ENCODE results near the gene TMEM97. TPM values are rescaled to one million over a fixed set of nuclear protein-coding genes. Genes with fewer than 3 reads are reported as not detected.

Gene TMEM97
- total RNA-seq, 2 experiments from 2014 or later: 2.6 to 3.7 TPM

DNA sequence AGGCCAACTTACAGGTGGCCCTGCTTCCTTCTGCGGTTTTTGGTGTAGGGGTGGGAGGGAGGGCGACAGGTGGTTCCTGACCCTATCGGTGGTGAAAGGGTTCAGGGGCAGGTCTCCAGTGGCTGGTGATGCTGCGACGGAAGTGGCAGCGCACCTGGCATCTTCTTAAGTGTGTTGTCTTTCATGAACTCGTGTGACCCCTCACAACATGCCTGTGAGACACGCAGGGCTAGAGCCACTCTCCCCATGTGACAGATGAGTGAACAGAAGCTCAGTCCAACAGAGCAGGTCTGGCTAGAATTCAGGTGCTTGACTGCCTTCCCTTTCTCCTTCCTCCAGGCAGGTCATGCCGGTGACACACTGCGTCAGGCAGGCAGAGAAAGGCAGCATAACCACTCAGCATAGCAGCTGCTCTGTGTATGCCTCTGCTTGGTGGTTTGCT, 24.5 kb downstream of the TMEM97 start:
- peaks cover 77% of the 10 kb centered on the region for H3K36me3 Mint-ChIP-seq (ENCODE audit: low read depth)

DNA sequence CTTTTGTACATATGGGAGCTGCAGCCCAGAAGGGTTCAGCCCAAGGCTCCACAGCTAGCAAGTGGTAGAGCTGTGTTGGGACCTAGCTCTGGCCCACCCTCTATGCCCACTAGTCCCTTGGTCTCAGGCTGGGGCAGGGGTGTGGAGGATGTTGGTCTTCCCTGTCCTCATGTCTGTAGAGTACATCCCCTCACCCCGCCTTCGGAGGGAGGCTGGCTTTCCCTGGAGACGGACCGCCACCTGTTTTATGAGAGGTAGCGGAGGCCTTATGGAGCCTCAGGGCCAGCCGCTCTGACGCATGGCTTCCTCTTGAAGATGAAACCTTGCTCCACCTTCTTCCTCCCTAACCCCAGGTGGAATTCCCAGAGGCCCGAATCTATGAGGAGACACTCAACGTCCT, 25.0 kb downstream of the TMEM97 start:
- intact Hi-C loops (cut with DNase I, micrococcal nuclease): no loop called here
- ChIA-PET POLR2A (interaction anchor here (0.6 to 0.8 kb wide), 2 partner anchors 14 kb away, joined by 3 read pairs; partner anchors contain the start of gene POLDIP2), CTCF (no interaction called here)
- H3K36me3 Mint-ChIP-seq (ENCODE audit: low read depth): peaks cover 82% of the 10 kb centered on the region
- Histone ChIP-seq H3K27me3 (ENCODE audit: control insufficient read depth in 1 of 2, insufficient read depth in 2 of 2, low read length in 2 of 2) (no peaks in the 10 kb centered on the region), H3K4me1 (ENCODE audit: insufficient read depth, low read length) (no peaks in the 10 kb centered on the region), H3K4me3 (ENCODE audit: low read length) (no peak overlapping the region), H3K36me3 (ENCODE audit: insufficient read depth, low read length) (peaks cover 91% of the 10 kb centered on the region), H3K9me3 (ENCODE audit: control insufficient read depth in 1 of 2, insufficient read depth in 1 of 2, low read length in 2 of 2) (peaks cover 0 to 3% of the 10 kb centered on the region in 2 experiments), H3K27ac (ENCODE audit: low read depth in 1 of 2, low read length in 2 of 2) (no peak overlapping the region)
- no peaks in the 10 kb centered on the region for H3K4me1 Mint-ChIP-seq (ENCODE audit: low read depth)
- no peaks in the 10 kb centered on the region for H3K27me3 Mint-ChIP-seq
- peak overlapping the region; percentile 36 for H3K27ac Mint-ChIP-seq
- DNase-seq (no peak), ATAC-seq (ENCODE audit: poor library complexity) (no peak)
- TF ChIP-seq, protein P1, sequence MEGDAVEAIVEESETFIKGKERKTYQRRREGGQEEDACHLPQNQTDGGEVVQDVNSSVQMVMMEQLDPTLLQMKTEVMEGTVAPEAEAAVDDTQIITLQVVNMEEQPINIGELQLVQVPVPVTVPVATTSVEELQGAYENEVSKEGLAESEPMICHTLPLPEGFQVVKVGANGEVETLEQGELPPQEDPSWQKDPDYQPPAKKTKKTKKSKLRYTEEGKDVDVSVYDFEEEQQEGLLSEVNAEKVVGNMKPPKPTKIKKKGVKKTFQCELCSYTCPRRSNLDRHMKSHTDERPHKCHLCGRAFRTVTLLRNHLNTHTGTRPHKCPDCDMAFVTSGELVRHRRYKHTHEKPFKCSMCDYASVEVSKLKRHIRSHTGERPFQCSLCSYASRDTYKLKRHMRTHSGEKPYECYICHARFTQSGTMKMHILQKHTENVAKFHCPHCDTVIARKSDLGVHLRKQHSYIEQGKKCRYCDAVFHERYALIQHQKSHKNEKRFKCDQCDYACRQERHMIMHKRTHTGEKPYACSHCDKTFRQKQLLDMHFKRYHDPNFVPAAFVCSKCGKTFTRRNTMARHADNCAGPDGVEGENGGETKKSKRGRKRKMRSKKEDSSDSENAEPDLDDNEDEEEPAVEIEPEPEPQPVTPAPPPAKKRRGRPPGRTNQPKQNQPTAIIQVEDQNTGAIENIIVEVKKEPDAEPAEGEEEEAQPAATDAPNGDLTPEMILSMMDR (IDR thresholded peaks at IDR 0.05): no peak
- H3K4me3 Mint-ChIP-seq: no peak overlapping the region
- no peaks in the 10 kb centered on the region for H3K9me3 Mint-ChIP-seq

More for the DNA sequence above, 24.5 kb downstream of the TMEM97 start:
- no peak overlapping the region for H3K4me3 ChIP-seq (ENCODE audit: low read length)
- DNase-seq (no peak), ATAC-seq (ENCODE audit: poor library complexity) (peak; percentile 32)
- TF ChIP-seq, protein P1 (IDR thresholded peaks at IDR 0.05): no peak
- Mint-ChIP-seq H3K9me3 (no peaks in the 10 kb centered on the region), H3K4me3 (no peak overlapping the region), H3K27me3 (no peaks in the 10 kb centered on the region), H3K4me1 (ENCODE audit: low read depth) (peaks cover 2% of the 10 kb centered on the region), H3K27ac (peak overlapping the region; percentile 36)
- no peaks in the 10 kb centered on the region for H3K4me1 ChIP-seq (ENCODE audit: insufficient read depth, low read length)
- ChIA-PET CTCF (no interaction called here), POLR2A (interaction anchor here (0.8 kb wide), 1 partner anchor 14 kb away, joined by 3 read pairs; the partner anchor contains the start of gene POLDIP2)
- H3K36me3 ChIP-seq (ENCODE audit: insufficient read depth, low read length): peaks cover 89% of the 10 kb centered on the region
- intact Hi-C loops (cut with DNase I, micrococcal nuclease): no loop called here
- no peak overlapping the region for H3K27ac ChIP-seq (ENCODE audit: low read depth in 1 of 2, low read length in 2 of 2)
- no peaks in the 10 kb centered on the region for H3K27me3 ChIP-seq (ENCODE audit: control insufficient read depth in 1 of 2, insufficient read depth in 2 of 2, low read length in 2 of 2)
- H3K9me3 ChIP-seq (ENCODE audit: control insufficient read depth in 1 of 2, insufficient read depth in 1 of 2, low read length in 2 of 2): peaks cover 0 to 3% of the 10 kb centered on the region in 2 experiments

DNA sequence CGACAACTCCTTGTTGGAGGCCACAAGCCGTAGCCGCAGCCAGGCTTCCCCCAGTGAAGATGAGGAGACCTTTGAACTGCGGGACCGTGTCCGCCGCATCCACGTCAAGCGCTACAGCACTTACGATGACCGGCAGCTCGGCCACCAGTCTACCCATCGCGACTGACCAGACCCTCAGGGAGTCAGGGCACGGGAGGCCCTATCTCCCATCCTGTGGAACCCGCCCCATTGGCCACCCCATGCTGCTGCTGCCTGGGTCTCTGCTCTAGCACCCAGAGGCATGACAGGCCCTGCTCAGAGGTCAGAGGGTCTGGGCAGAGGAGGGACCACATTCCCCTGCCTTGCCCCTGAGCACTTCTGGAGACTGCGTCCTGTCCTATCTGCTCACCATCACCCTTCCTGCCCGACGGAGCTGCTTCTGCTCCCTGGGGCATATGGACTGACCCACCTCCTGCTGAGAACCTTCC, 25.5 kb downstream of the TMEM97 start:
- ATAC-seq (ENCODE audit: poor library complexity) (no peak), DNase-seq (no peak)
- Mint-ChIP-seq H3K4me3 (no peak overlapping the region), H3K4me1 (ENCODE audit: low read depth) (no peaks in the 10 kb centered on the region), H3K27ac (no peak overlapping the region), H3K9me3 (no peaks in the 10 kb centered on the region), H3K36me3 (ENCODE audit: low read depth) (peaks cover 83% of the 10 kb centered on the region), H3K27me3 (no peaks in the 10 kb centered on the region)
- Histone ChIP-seq H3K27ac (ENCODE audit: low read depth in 1 of 2, low read length in 2 of 2) (no peak overlapping the region), H3K4me3 (ENCODE audit: low read length) (no peak overlapping the region), H3K9me3 (ENCODE audit: control insufficient read depth in 1 of 2, insufficient read depth in 1 of 2, low read length in 2 of 2) (peaks cover 0 to 3% of the 10 kb centered on the region in 2 experiments), H3K4me1 (ENCODE audit: insufficient read depth, low read length) (no peaks in the 10 kb centered on the region), H3K27me3 (ENCODE audit: control insufficient read depth in 1 of 2, insufficient read depth in 2 of 2, low read length in 2 of 2) (no peaks in the 10 kb centered on the region), H3K36me3 (ENCODE audit: insufficient read depth, low read length) (peaks cover 92% of the 10 kb centered on the region)
- TF ChIP-seq, protein P1 (IDR thresholded peaks at IDR 0.05): no peak
- ChIA-PET POLR2A (interaction anchor here (0.6 kb wide), 1 partner anchor 13 kb away, joined by 3 read pairs; the partner anchor contains the start of gene POLDIP2), CTCF (no interaction called here)
- intact Hi-C loops (cut with DNase I, micrococcal nuclease): no loop called here

Data from CD4-positive, alpha-beta T cell (primary cell).